ENCODE data around the gene GTSF1L. TPM values are rescaled to one million over a fixed set of nuclear protein-coding genes. Genes with fewer than 3 reads are reported as not detected.
A peak's percentile ranks its signal among the peaks of the same experiment; 100 is the strongest.
"Not testable (repeated sequence)": the region's sequence is repeated elsewhere in the genome, so short reads cannot be mapped to it uniquely, and the experiment has no call there.

GTSF1L gene
- total RNA-seq, 6 donors from 2014 or later: not detected

GRCh38 chr20:43761386-43762340 lies 34.9 kb upstream of the GTSF1L start:
- WGBS, 2 donors: 73 to 81% methylated on average over 15 of the region's 15 CpGs
- Histone ChIP-seq H3K36me3 (no peaks in the 10 kb centered on the region), H3K4me1 (no peaks in the 10 kb centered on the region), H3K4me3 (no peak overlapping the region), H3K27me3 (no peaks in the 10 kb centered on the region), H3K9me3 (no peaks in the 10 kb centered on the region), H3K27ac (no peak overlapping the region)
- TF ChIP-seq EP300 (IDR thresholded peaks at IDR 0.05) (no peak), POLR2AphosphoS5 (IDR thresholded peaks at IDR 0.05) (no peak), CTCF (IDR thresholded peaks at IDR 0.05) (no peak), POLR2A (IDR thresholded peaks at IDR 0.05) (no peak)
- no peak for DNase-seq
- ATAC-seq (ENCODE audit: low FRiP score in 2 of 2): no peak

- 85 to 86% methylated on average over 6 of the region's 6 CpGs for WGBS, 2 donors
- not testable (repeated sequence) for H3K36me3 ChIP-seq; DNase-seq; H3K4me3 ChIP-seq; H3K27ac ChIP-seq; H3K9me3 ChIP-seq; H3K27me3 ChIP-seq; ATAC-seq (ENCODE audit: low FRiP score in 2 of 2); H3K4me1 ChIP-seq
These were observed 31.1 kb upstream of the GTSF1L start for GRCh38 chr20:43757888-43758287.

- Histone ChIP-seq H3K36me3 (no peaks in the 10 kb centered on the region), H3K9me3 (no peaks in the 10 kb centered on the region), H3K4me3 (no peak overlapping the region), H3K27me3 (no peaks in the 10 kb centered on the region), H3K27ac (no peak overlapping the region), H3K4me1 (peaks cover 0 to 13% (median 0%) of the 10 kb centered on the region in 4 donors)
- ATAC-seq (ENCODE audit: low FRiP score in 2 of 2) (no peak), DNase-seq (no peak)
- no peak for TF ChIP-seq POLR2A (IDR thresholded peaks at IDR 0.05)
- no peak for TF ChIP-seq CTCF (IDR thresholded peaks at IDR 0.05)
- no peak for TF ChIP-seq POLR2AphosphoS5 (IDR thresholded peaks at IDR 0.05)
- TF ChIP-seq EP300 (IDR thresholded peaks at IDR 0.05): no peak
- 85 to 89% methylated on average over 8 of the region's 8 CpGs for WGBS, 2 donors
These were observed 29.0 kb upstream of the GTSF1L start for GRCh38 chr20:43755851-43756250.

- Histone ChIP-seq H3K9me3 (no peaks in the 10 kb centered on the region), H3K27me3 (no peaks in the 10 kb centered on the region), H3K36me3 (no peaks in the 10 kb centered on the region), H3K4me3 (no peak overlapping the region), H3K27ac (no peak overlapping the region), H3K4me1 (peaks cover 0 to 13% (median 0%) of the 10 kb centered on the region in 4 donors)
- WGBS, 2 donors: 85 to 87% methylated on average over 7 of the region's 7 CpGs
- ATAC-seq (ENCODE audit: low FRiP score in 2 of 2) (no peak), DNase-seq (no peak)
- TF ChIP-seq POLR2A (IDR thresholded peaks at IDR 0.05): no peak
- TF ChIP-seq EP300 (IDR thresholded peaks at IDR 0.05): no peak
- TF ChIP-seq CTCF (IDR thresholded peaks at IDR 0.05): no peak
- TF ChIP-seq POLR2AphosphoS5 (IDR thresholded peaks at IDR 0.05): no peak
These were observed 28.6 kb upstream of the GTSF1L start for GRCh38 chr20:43755390-43755789.

GRCh38 chr20:43752561-43753301 lies 25.9 kb upstream of the GTSF1L start:
- ATAC-seq (ENCODE audit: low FRiP score in 2 of 2): peak; percentile 5 to 59
- 73% methylated on average over 11 to 13 of the region's 13 CpGs for WGBS, 2 donors

More at GRCh38 chr20:43752561-43753301, 25.9 kb upstream of the GTSF1L start:
- DNase-seq: peak in 1 of 2 donors; percentile 77
- Histone ChIP-seq H3K27me3 (no peaks in the 10 kb centered on the region), H3K4me1 (peaks cover 0 to 19% (median 6%) of the 10 kb centered on the region in 4 donors), H3K4me3 (no peak overlapping the region), H3K36me3 (no peaks in the 10 kb centered on the region), H3K9me3 (no peaks in the 10 kb centered on the region), H3K27ac (peak overlapping the region in 1 of 4 donors; percentile 65)
- peak in 1 of 2 donors; percentile 56 for TF ChIP-seq POLR2AphosphoS5 (IDR thresholded peaks at IDR 0.05)
- TF ChIP-seq CTCF (IDR thresholded peaks at IDR 0.05): no peak
- TF ChIP-seq EP300 (IDR thresholded peaks at IDR 0.05): no peak

All from upper lobe of left lung (tissue), 6 donors.